GM21381 (cell line): ENCODE results near the gene AP3D1.

Source experiments
- ATAC-seq: cut with Tn5 transposase; IDR thresholded peaks from one replicate; pipeline ENCODE4 v1.9.1; 2021; ENCODE audit warnings: mild to moderate bottlenecking, moderate library complexity; ENCODE audit not compliant: unreplicated experiment

AP3D1 gene

DNA sequence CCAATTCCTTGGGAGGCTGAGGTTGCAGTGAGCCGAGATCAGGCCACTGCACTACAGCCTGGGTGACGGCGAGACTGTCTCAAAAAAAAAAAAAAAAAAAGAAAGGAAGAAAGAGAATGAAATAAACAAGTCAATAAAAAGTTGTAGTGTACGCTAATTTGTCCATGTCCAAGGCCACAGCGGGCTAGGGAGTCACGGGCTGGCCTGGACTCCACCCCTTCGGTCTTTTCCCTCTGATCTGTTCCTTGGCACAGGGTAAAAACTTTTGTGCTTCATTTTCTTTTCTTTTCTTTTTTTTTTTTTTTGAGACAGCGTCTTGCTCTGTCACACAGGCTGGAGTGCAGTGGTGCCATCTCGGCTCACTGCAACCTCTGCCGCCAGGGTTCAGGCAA, 80.9 kb downstream of the AP3D1 start:
- no peak for ATAC-seq

DNA sequence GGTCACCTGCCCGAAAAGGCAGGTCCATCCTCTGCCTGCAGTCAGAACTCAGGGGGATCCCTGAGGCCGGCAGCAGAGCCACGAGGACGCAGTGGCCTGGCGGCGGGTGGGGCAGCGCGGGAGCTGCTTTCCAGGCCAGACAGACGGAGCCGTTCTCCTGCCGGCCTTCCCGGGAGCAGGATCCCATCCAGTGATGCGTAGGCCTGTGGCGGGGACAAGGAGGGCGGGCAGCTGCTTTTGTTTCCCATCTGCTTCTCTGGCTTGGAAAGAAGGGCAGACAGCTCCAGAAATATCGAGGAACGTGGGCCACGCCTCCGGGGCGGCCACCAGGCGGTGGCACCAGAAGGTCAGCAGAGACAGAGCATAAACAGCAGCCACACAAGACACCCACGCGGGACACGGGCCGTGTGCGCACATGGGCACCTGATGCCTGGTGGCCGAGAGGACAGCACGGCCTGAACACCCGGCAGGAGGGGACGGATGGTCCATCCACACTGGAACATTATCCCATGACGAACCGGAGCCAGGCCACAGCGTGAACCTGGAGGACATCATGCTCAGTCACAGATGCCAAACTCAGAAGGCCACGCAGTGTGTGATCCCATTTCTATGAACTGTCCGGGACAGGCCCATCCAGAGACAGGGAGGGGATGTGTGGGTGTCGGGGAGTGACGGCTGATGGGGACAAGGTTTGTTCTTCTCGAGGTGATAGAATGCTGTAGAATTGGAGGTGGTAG, 86.4 kb downstream of the AP3D1 start:
- ATAC-seq, result no peak

DNA sequence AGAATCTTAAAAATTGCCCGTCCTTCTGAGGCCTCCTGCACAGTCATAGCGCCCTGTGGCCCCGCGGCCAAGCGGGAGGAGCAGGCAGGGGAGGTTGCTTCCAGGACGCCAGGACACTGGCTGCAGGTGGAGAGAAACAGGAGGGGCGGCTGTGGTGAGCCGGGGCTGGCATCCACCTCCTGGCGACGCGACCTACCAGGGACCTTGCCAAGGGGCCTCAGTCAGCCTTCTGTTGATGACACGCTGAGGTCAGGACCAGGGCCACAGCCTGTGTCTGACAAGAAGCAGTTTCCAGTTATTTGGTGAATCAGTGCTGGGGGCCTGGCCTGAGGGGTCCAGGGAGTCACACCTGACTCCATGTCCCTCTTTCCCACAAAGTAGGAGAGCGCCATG, 87.0 kb downstream of the AP3D1 start:
- ATAC-seq, result no peak

DNA sequence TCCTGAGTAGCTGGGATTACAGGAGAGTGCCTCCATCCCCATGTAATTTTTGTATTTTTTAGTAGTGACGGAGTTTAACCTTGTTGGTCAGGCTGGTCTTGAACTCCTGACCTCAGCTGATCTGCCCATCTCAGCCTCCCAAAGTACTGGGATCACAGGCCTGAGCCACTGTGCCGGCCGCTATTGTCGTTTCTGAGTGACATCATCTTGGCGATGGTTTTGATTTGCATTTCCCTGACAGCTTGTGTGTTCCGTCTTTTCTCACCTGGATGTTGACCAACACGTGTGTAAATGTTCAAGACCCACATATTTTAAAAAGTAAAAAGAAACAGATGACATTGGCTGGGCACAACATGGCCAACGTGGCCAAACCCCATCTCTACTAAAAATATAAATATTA, 87.5 kb downstream of the AP3D1 start:
- ATAC-seq, result no peak

DNA sequence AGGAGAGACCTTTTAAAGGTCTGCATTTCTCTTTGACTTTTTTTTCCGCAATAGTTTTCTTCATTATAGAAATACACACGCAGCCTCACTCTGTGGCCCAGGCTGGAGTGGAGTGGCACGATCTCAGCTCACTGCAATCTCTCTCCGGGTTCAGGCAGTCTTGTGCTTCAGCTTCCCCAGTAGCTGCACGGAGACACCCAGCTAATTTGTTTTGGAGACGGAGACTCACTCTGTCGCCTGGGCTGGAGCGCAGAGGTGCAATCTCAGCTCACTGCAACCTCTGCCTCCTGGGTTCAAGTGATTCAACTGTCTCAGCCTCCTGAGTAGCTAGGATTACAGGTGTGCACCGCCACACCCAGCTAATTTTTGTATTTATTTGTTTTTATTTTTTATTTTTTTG, 88.6 kb downstream of the AP3D1 start:
- ATAC-seq, result no peak

DNA sequence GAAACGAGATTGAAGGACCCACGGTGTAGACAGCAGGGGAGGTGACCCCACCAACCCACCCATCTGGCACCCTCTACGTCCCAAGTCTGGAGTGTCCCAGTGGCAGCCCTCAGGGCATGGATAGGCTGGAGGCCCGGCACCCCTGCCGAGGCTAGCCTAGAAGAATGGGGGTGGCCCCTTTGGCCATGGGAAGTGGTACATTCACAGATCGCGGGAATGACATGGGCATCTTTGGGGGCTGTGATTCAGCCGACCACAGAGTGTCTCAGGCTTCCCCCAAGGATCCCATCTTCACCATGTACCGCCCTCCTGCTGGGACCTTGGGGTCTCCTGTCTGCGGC, 89.0 kb downstream of the AP3D1 start:
- no peak for ATAC-seq

DNA sequence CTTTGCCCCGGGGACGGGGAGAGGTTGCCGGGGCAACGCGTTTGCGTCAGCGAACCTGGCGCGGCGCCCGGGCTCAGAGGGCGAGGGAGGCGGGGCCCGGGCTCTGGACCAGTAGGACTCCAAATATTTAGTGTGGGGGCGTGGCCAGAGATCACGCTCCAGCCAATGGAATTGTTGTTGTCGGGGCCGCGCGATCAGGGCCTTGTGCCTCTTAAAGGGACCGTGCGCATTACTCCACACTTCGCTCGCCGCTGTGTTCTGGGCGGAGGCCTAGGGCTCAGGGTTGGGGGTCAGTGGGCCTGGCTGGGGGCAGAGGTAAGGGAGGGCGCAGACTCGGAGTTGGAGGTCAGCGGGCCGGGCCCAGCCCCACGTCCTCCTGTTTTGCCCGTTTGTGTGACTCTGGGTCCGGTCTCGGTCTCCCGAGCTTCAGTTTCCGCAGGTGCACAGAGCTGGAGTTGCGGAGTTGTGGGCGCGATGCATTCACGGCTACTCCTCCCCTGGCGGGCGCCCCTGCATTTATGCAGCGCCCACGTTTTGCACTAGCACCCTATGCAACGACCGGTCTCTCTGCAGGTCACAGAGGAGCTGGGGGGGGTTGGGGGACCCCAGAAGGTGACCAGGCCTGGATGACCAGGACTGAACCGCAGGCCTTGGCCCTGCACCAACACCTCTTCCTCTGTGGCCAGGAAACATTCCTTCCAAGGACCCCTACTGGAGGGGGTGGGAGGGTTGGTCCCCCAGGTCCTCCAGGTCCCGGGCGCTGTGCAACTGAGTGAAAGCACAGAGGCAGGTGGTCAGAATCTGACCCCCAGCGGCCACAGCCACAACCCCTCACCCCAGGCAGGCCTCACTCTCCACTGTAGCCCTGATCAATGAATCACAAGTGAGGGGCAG, 89.6 kb downstream of the AP3D1 start:
- ATAC-seq, result peak; percentile 72

DNA sequence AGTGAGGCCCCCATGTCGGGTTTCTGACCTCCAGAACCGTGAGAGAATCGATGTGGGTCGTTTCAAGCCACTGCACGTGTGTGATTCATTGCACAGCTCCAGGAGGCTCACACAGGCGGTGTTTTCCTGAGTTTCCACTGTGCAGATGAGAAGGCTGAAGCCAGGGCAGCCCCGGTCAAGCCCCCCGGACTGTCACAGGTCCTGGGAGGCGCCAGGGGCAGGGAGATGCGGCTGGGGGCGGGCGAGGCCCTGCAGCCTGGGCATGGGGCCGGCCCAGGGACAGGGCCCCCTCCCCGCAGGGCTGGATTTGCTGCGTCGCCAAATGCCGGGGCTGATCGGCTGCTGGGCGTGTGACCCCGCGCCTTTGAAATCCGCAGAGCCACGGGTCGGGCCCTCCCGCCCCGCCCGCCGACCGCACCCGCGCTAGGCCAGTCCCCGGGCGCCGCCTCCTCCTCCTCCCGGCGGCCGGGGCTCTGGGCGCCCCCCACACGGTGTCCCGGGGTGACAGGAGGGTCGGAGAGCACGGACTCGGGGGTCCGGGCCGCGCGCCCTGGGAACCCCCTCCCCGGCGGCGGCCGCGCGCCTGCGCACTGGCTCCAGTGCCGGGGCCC, 90.4 kb downstream of the AP3D1 start:
- peak; percentile 21 for ATAC-seq

DNA sequence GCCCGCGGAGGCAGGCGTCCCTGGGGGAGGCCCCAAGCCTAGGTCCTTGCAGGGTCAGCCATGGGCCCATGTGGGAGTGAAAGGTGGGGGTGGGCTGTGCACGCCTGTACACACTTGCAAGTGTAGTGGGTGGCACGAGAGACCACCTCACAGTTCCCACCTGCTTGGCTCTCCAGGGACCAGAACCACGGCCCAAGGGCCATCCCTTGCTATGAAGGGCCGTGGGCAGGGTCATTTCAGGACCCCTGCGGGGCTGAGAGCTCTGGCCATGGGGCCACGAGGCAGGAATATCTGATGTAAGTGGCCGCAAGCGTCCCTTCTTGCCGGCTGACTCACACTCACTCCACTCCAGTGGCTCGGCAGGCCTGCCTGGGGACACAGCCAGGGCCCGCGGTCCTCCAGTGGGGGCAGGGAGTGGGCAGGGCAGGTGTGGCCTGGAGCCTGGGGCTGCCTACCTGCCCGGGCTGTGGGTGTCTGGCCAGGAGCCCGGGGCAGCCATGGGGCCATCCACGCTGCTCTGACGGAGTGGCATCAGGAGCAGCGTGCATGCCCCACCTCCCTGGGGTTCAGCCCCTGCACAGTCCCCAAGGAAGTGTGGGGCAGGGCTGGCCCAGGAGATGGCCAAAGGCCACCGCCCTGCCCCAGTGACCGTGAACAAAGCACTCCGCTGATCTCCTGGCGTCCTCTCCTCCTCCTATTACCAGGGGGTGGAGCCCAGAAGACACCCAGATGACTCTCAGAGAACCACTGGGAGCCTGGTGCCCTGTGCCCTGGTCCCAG, 91.8 kb downstream of the AP3D1 start:
- ATAC-seq, result no peak

DNA sequence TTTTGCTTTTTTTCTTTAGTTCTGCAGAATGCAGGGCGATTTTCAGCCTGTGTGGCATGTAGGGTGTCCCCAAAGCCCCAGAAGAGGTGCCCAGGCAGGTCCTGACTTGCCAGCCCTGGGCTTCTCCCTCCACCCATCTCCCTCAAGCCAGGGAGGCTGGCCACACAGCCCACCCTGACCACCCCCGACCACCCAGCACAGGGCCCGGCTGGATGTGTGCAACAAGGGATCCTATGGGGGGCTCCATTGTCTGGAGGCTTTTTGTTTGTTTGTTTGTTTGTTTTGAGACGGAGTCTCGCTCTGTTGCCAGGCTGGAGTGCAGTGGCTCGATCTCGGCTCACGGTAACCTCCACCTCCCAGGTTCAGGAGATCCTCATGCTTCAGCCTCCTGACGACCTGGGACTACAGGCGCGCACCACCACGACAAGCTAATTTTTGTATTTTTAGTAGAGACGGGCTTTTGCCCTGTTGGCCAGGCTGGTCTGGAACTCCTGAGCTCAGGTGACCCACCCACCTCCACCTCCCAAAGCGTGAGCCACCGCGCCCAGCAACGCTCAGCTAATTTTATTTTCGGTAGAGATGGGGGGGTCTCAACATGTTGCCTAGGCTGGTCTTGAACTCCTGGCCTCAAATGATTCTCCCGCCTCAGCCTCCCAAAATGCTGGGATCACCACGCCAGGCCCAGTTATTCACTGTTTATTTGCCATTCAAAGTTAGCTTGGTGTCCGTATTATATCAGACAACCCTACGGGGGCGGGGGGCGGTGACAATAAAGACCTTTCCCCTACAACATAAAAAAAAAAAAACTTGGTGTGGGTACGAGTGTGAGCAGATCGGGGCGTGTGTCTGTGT, 92.6 kb downstream of the AP3D1 start:
- ATAC-seq, result no peak

DNA sequence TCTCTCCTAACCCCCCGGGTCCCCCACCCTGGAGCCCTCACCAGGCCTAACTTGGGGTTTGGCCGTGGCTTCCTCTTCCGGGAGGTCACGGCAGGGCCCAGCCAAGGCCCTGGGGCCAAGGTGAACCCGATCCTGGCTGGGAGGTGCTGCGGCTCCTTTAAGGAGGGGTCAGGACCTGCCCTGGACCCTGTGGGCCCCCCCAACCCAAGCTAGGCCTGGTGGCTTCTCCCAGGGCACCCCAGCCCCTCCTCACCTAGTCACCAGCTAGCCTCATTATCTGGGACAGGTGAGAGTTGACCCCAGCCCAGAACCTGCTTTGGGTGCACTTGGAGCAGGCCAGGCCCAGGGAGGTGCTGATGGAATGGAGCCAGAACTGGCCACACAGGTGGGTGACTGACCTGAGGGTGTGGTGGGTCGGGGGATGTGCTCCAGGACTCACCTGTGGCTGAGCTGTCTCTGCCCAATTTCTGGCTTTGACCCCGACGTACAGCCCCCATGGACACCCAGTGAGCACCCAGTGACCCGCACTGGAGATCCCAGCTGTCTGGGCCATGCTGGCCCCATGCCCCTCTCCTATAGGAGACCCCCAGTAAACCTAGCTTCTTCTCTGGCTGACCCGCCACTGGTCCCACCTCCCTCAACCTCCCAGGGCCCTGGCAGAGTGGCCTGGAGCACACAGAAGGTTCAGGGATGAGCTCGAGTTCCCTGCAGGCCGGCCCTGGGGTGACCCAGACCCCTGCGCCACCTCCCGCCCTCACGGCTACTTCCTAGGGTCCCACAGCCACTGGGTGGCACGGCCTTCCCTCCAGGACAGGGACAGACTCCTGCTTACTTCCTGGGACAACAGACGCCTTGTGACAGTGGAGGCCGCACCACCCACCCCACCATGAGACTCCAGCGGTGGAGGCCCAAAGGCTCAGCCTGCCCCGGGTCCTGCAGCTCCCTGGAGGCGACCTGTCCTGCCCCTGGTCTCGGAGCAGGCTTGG, 93.6 kb downstream of the AP3D1 start:
- no peak for ATAC-seq

DNA sequence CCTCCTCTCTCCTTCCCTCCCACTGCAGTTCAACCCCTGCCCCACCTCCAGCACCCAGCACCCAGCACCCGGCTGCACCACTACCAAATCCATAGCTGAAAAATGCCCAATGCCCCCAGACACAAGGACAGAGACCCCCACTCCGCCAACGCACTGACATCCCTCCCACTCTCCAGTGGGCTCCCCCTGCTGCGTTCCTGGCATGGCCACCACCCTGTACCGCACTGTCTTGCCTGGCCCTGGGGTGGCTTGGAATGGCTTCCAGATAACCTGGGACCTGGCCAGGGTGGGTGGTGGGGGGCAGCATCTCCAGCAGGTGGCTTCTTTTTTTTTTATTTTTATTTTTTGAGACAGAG, 94.6 kb downstream of the AP3D1 start:
- no peak for ATAC-seq

DNA sequence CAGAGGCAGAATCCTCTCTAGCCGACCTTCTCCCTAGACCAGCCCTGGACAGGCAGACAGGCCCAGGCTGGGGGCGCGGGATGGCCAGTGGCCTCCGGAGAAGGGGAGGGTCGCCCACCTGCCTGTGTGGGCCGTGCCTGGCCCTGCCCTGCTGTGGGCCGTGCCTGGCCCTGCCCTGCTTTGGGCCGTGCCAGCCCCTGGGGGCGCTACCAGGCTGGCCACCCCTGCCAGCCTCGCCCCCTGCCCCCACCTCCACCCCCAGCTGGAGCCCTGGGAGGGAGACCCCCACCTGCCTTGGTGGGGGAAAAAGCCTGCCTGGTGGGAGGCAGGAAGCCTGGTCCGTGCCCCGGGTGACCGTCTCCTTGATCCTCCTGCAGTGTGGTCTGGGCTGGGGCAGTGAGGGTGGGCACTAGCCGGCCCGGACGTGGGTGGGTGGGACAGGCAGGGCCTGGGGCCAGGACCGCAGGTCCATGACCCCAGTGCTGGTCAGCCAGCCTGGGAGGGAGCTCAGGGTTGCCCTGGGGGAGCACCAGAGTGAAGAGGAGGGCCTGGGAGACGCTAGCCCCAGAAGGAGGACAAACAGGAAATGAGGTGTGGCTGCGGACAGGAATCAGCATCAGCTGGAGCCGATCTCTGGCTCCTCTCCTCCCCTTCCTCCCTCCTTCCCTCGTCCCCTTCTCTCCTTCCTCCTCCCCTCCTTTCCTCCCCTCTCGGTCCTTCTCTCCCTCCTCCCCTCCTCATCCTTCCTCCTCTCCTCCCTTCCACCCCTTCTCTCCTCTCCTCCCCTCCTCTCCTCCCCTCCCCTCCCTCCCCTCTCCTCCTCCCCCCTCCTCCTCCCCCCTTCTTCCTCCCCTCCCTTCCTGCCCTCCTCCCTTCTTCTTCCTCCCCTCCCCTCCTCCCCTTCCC, 95.2 kb downstream of the AP3D1 start:
- no peak for ATAC-seq

DNA sequence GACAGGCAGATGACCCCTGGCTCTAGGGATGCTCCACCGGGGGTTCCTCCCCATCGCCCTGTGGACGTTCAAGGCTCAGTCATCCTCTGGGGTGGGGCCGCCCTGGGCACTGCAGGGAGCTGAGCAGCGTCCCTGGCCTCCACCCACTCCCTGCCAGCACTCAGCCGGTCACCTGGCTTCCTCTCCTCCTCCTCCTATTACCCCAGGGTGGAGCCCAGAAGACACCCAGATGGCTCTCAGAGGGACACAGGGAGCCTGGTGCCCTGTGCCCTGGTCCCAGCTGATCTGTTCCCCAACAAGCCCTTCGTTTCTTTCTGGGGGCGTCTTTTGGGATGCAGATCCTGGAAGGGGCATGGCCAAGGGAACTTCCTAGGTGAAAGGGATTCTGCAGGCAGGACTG, 96.6 kb downstream of the AP3D1 start:
- no peak for ATAC-seq

DNA sequence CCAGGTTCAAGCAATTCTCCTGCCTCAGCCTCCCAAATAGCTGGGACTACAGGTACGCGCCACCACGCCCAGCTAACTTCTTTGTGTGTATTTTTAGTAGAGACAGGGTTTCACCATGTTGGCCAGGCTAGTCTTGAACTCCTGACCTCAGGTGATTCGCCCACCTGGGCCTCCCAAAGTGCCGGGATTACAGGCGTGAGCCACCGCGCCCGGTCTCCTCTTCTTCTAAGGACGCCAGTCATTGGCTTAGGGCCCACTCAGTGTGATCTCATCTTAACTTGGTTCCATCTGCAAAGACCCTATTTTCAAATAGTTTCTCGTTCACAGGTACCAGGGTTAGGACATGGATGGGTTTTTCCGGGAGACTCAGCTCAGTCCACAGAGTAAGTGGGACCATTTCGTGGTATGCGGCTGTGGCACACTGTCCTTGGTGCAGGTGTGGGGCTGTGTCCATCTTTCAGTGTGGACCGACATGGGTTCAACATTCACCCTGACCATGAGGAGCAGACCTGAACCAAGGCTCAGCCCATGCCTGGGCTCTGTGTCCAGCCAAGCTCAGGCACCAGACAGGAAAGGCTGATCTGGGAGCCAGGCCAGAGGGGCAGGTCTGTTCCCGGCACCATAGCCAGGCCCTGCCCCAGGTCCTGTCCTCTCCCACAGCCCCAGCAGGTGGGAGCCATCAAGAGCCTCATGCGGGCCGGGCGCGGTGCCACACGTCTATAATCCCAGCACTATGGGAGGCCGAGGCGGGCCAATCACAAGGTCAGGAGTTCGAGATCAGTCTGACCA, 97.6 kb downstream of the AP3D1 start:
- ATAC-seq, result no peak

DNA sequence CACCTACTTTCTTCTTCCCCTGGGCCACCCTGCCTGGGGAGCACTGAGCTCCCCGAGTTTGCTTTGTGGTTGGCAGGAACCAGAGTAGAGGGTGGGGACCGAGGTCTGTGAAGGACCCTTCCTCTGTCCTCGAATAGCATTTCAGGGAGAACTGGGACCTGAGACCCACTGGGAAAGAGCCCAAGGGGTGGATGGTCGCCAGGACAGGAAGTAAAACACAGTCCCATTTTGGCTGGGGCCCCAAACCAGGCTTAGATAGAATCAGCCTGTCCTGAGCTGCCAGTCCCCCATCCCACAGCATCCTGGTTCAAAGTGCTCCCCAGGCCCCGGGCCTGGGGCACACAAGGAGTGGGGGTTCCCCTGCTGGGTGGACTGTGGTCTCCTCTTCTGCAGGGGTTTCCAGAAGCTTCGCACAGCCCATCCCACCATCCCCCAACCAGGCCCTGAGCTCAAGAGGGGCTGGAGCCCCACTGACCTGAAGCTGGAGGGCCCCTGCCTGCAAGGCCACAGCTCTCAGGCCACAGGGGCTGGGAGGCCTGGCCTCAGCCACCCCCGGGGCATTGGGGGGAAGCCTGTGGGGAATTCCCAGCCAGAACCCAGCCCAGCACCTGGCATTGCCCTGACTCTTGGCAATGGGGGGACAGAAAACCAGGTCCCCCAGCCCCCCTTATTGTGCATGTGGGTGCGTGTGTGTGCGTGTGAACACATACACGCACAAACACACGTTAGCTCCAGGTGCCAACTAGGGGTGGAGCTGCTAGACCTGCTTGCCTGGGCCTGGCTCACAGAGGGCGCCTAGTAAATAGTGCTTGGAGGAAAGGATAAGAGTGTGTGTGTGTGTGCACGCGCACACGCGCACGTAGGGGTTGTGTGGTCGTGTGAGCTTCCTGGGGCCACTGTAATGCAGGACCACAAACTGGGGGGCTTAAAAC, 99.3 kb downstream of the AP3D1 start:
- ATAC-seq, result no peak
